Ecto neural progenitor cell (in vitro differentiated cells): ENCODE results near the gene MRTO4.
"Not testable (repeated sequence)": the region's sequence is repeated elsewhere in the genome, so short reads cannot be mapped to it uniquely, and the experiment has no call there.

Experiments used
- DNase-seq: peaks from one replicate; pipeline ENCODE4 v3.0.0-alpha.2; 2018; ENCODE audit warnings: low spot score

The MRTO4 gene

DNA sequence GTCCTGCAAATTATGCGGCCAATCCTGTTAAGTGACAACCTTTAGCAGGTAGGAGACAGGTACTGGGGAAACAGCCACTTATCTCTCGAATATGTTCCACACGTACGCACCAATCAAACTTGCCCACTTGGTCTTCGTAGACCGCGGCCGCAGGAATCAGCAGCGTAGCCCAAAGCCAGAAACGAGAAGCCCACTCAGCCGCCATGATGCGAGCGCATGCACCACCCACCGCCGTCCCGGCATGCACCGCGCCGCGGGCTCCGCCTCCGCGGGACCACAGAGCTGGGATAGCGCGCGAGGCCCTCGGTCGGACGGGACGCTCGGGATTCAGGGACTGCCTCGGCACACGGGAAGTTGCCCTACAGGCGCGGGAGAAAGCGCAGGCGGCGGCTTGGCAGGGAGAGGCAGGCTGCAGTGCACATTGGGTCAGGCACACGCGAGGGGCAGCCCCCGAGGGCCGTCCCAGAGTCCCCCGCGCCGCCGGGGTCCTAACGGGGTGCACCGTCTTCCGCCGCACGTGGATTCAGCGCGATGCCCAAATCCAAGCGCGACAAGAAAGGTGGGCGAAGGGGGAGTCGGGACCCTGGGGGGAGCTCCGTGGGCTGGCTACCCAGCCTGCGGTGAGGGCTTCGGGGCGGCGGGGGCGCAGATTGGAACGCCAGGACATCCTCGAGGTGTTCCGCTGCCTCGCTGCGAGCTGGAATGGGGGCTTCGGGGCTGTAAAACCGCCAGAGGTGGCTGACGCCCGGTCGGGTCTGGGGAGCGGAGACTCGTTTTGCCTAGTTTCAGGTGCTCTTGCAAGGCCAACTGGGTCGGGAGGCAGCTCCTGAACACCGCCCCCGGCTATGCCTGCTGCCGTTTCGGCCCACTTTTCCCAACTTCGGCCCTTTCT lies at the start of gene MRTO4, which contains the start of gene EMC1:
Gene MRTO4 (plus strand): TSS at position 501 of the 892 bp plus-strand sequence. CDS start 31 bp downstream, at position 532.
Gene EMC1 (minus strand): TSS at position 220 of the 892 bp plus-strand sequence. CDS start 15 bp downstream, at position 205.
- DNase-seq, result peak; percentile 95

DNA sequence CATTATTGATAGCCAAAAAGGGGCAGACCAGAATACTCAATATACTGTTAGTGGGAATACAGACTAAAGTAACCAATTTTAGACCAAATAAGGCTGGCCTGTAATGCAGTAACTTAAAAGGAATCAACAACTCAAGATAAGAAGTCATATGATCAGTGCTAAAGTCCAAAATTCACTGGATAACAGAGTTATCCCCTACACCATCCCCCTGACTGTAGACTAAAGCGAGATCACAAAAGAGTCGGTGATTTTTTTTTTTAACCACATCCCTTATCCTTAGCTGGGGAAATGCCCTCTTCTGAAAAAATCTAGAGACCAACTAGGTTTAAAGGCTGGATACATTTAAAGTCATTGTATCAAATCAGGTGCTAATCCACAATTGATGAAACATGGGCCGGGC lies 49.2 kb upstream of the MRTO4 start:
- DNase-seq, result no peak

DNA sequence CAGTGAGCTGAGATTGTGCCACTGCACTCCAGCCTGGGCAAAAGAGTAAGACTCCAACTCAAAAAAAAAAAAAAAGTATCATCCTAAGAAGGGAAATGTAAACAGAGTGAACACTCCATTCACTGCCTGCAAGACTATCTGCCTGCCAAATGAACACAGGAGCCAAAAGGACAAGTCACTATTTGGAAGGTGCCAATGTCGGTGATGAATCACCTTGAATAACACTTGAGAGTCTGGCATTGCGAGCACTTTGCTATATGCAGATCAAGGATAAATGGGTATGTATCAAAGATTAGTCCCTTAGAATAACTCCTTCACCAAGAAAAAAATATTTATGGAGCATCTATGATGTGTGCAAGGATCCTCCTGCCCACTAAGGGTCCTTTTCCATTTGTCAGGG lies 48.2 kb upstream of the MRTO4 start:
- DNase-seq, result no peak

DNA sequence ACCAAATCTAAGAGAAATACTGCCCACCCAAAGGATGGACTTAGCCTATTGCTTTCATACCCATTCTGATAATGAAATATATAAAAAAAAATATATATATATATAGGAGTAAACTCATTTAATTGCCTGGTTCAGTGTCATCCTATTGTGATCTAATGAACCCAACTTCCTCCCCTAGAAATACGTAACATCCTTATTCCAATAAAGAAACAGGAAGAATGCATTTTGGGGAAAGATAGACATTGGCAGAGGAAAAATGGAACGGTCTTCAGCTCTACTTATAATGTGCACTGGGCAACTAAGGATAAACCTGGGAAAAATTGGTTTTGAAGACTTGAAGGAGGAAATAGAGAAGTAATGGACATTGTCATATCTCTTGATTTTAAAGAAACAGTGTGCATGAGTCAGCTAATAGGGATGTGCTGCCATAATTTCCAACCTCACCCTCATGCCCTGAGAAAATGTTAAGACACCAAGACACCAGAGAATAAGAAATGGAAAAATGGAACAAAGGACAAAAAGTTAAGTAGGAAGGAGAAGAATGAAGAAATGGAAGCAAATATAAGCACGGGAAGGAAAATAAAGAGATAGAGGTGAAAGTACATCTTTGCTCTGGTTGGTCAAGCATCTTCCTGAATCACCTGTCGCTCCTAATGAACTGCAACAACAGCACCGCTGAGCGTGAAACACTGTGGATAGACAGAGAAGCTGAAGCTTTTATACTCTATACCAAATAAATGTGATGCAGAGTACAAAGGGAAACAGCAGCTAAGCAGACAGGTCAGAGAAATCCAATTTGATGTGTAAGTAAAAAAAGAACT lies 46.9 kb upstream of the MRTO4 start:
- DNase-seq, result no peak

DNA sequence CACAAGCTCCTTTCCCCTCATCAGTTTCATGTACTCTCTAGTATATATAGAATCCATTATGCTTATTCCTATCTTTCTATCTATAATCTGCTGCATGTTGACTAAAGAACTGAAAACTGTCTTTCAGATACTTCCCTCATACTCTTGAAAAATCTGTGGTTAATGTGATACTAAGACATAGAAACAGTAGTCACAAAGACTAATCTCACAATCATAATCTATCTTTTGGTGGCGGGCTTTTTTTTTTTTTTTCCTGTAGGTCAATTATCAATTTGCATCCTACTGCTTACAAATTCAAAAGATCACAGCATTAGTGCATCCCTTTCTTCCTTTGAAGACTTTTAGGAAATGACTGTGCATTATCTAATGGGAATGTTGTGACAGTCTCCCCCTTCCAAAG lies 46.2 kb upstream of the MRTO4 start:
- no peak for DNase-seq

DNA sequence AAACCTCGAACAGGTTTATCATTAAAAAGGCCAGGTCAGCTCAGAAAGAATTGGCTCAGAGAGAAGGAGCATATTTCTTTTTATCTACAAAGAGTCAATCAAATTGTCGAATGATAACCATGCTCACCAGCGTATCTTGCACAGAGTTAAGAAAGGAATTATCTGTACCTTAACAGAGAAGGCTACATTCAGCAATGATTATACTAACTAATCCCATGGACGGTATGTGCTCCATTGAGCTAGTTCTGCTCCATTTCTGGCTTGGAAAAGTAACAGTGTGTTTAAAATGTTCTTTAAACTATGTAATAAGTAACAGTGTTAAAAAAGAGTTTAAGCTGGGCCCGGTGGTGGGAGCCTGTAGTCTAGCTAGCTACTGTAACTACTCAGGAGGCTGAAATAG lies 45.8 kb upstream of the MRTO4 start:
- no peak for DNase-seq

DNA sequence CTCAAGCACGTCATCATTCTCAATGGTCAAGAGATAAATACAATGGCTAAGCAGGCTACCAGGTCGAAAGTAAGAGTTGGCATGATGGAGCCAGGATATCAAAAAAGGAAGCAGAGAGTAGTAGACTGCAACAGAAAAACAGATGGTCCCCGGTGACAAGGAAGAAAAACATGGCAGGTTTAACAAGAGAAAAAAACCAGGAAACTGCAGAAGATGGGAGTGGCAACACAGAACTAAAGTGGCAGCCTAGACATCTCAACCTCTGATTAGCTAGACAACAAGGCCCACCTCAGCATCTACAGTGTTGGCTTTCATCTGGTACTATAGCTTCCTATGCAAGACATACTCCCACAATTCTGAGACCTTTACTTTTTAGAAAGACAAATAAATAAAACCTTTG lies 44.7 kb upstream of the MRTO4 start:
- DNase-seq, result no peak

DNA sequence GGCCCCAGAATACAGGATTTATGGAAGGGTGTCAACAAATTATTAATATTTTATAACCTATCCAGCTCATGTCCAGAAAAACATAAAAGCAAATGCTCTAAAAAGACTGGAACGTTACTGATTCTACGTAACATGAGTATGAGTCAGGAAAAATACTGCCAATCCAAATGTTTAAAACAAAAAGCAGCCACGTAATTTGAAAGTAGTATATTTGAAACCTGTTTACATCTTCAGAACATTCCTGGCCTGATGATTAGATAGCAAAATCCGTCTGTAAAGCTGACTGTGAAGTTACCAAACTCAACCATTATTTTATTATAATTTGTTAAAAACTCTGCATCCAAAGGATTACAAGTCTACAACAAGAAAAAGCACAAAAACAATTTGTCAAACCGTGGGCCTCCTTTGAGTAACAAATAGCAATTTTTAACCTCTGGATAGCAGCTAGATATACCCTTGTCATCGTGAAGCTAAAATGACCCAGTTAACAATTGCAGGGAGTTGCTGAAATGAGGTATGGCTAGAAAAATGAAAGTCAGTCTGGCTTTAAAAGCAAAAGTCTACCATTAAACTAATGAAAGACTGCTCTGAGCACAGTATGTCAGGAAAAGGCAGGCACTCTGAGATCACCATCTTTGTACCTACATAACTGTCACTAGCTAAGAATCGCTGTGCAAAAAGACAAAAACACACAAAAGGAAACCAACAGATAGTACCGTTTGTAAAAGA lies 42.7 kb upstream of the MRTO4 start:
- DNase-seq, result no peak

DNA sequence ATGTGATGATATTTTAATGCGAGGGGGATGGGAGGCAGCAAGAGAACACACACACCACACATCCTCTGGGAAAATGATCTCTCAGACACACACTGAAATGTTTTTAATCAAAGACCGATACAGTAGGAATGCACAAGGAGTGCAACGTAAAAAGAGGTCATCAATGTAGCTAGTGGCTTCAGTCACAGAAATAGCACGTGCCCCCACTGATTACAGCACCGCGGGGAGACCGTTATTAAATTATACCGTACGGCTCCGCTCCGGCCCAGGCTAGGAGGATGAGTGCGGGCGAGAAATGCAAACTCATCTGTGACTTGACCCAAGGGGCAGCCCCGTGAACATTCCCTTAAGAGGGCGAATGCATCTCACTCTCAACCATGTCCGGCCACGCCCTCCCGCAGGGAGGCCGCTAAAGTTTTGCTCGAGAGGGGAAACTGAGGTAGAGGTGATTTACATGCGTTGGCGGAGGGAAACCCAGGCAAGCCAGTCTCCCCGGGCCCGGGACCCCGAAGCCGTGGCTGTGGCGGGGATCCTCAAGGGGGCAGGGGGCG lies 42.1 kb upstream of the MRTO4 start:
- no peak for DNase-seq

DNA sequence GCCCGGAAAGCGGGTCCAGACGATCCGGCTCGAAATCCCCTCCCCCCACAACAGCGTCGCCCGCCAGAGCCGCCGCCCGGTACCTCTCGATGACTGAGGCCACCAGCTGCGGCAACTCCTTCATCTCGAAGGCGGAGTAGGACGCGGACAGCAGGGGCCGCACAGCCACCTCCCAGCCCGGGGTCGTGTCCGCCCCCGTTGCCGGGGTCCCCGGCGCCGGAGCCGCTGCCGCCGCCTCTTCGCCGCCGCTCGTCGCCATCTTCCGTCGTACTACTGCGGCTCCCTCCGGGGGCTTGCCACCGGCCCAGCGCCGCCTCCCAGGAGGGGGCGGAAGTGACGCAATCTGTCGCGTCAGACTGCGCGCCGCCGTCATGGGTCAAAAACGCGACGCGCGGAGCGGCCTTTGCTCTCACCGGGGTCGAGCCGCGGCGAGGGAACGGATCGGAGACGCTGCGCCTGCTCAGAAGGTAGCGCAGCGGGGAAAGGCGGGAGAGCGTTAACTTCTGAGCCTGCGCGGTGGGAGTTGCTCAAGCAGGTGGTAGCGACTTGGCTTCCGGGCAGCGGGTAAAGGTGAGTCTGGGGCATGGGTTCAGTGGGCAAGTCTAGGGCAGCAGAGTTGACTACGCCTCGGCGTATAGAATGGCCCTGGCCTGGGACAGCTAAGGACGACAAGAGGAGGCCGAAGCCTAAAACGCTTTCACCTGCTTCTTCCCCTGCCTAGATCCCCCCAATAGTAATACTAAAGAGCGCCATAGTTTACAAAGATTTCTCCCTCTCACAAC lies 41.4 kb upstream of the MRTO4 start, which contains the start of gene UBR4:
Gene UBR4 (minus strand): TSS at position 277 of the 782 bp plus-strand sequence. CDS start 18 bp downstream, at position 259.
- peak; percentile 98 for DNase-seq

DNA sequence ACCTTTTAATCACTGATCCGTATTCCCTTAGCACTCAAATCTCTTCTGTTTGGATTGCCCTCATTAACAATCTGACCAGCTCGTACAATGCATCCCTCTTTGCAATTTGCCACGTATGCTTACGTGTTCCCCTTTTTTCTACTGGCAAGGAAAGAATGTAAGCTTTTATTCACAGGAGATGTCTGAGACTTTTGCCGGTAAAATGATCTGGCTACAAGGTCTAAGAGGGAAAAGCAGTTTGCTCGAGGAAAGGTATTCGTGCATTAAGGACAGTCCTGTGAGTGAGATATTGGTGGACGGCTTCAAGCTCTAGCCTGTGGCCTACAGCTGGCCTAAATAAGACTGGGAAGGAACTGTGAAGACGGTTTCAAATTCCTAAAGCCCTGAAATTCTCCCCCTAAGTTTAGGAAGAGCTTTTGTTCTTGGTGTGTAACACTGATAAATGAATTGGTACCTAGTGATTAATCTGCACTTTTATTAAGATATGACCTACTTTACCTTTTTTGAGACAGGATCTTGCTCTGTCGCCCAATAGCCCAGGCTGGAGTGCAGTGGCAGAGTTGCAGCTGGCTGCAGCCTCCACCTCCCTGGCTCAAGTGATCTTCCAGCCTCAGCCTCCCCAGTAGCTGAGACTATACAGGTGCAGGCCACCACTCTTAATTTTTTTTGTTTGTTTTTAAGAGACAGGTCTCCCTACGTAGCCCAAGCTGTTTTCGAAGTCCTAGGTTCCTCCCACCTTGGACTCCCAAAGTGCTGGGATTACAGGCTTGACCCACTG lies 40.6 kb upstream of the MRTO4 start:
- DNase-seq, result no peak

DNA sequence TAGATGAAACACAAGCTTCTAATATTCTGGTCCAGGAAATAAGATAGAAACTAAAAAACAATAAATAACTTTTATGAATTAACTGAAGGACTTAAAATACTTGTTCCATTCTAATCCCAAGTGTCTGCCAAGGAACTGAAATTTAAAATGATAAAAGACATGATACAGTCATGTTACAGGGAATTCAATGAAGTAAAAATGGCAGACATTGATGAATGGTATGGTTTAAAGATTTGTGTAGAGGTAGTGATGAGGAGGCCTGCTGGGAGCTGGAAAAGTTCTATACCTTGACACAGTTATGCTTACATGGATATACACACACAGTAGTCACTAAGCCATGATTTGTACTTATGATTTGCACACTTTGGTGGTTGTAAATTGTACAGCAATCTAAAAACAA lies 39.4 kb upstream of the MRTO4 start:
- DNase-seq, result no peak

DNA sequence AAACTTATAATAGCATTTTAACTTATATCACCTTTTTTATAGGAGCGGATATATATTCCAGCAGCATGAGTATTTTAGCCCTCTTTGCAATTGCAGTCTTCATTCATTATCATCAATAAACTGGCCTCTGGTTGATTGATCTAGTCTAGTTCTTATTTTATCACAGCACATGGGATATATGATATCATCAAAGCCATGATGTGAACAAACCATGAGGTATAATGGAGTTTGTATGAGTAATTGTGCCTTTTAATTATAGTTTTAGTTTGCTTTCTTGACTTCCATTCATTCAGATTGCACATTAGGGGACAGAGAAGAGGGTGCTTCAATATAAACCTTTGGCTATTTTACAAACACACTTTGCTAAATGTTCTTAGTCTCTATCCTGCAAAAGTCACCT lies 38.0 kb upstream of the MRTO4 start:
- no peak for DNase-seq

DNA sequence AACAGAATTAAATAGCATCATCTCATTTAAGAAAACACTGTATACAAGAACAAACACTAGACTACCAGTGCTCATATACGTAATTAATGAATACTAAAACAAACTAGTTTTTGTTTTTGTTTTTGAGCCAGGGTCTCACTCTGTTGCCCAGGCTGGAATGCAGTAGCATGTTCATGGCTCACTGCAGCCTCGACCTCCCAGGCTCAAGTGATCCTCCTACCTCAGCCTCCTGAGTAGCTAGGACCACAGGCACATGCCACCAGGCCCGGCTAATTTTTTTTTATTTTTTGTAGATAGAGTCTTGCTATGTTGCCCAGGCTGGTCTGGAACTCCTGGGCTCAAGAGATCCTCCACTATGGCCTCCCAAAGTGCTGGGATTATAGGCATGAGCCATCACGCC lies 35.0 kb upstream of the MRTO4 start:
- DNase-seq, result not testable (repeated sequence)

DNA sequence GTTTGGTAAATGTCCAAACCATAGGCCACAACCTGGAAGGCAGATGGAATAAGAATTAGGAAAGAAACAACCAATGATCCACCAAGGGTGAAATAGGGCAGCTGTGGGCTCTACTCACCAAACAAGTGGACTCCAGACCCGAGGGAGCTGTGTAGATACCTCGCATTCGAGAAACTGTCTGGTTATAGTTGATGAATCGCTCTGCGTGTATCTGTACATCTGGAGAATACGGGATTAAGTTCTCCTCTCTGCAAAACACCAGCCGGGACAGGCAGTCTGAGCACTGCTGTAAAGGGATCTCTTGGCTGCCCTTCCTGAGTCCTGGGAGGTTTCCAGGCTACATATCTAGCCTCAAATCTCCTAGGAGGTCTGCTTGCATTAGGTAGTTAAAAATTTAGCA lies 32.2 kb upstream of the MRTO4 start:
- DNase-seq, result no peak

DNA sequence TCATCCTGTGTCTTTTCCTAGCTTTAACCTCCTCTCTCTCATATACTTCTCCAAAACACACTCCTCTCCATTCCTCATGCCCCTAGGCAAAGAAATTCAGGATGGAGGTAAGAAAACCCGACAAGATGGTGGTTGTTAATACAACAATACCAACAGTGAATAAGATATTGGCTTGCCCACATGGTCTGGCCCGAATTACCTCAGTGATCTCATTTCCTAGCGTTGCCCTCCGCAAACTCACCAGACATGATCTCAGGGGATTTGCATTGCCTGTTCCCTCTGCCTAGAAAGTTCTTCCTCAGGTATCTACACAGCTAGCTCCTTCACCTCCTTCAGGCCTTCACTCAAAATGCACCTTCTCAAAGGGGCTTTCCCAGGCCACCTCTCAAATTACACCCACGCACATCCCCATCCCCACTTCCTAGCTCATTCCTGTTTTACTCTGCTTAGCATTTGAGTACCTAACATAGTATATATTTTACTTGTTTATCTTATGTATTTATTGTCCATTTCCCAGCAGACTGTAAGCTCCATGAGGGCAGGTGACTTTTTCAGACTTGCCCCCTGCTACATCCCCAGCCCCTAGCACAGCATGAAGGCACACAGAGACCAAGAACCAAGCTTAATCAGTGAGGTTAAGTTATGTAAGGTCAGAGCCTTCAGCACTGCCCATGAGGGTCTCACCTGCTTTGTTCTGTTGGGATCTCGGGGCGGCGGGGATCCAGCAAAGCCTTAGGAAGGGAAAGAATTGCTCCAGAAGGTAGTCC lies 31.3 kb upstream of the MRTO4 start:
- DNase-seq, result no peak

DNA sequence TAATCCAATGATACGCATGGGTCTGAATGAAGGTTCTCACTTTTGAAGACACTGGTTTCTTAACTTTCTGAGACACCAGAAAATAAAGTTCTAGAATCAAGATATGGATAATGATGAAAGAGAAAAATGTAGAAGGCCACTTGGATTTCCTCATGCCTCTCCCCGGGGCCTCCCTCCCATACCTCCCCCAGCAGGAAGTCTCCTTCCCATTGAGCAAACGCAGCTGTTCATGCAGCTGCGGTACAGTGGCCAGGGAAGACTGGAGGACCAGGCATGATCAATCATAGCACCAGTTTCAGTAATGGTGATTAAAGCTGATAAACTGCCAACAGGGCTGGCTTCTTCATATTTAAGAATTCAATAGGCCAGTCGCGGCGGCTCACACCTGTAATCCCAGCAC lies 30.6 kb upstream of the MRTO4 start:
- DNase-seq, result no peak

DNA sequence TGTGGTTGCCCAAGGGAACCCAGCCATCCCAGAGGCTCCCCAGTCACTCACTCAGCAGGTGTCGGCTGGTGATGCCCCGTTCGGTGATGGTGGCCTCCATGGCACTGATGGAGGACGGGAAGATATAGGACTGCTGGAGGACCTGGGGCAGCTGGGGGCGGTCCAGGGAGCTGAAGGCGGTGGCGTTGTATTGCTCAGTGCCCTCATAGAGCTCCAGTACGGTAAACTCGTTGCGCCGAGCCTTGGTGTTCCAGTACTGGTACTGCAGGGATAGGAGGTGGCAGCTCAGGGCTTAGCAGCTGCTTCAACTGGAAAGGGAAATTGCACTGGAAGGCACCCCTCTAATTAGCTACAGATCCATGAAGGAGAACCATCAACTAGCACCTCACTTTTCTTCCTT lies 29.0 kb upstream of the MRTO4 start:
- no peak for DNase-seq

DNA sequence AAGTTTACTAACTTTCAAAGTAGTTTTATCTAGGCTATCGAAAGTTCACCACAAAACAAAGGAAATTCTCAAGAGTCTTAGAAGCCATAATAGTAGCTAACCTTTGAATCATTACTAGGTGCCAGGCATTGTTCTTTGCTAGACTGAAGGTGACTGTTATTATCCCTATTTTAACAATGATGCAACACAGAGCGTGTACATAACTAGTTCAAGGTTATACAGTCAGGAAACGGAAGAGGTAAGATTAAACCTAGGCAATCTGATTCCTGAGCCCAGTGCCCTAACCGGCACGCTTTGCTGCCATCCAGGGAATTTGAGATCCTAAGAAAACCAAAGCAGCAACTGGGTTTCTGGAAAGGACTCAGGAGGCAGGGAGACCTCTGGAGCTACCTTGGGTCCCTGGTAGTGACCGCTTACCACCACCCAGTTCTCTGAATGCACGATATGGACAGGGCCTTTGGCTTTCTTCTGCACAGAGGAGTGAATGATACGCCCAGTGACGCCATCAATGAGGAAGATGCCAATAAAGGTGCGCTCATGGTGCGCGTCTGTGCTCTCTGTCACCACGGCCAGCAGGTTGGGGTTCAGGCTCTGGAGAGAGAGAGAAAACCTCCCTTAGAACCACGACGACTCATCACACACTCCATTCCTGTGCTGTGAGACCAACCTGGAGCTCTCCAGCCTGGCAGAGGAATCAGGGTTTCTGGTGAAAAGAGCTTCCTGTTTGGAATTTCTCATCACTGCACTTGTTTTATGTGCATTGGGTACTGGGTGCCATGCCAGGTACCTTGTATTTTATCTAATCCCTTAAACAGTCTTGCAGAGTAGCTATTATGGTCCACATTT lies 28.4 kb upstream of the MRTO4 start:
- DNase-seq, result no peak
